Activated CD4-positive, alpha-beta T cell treated with anti-CD3 and anti-CD28 coated beads, Interleukin-2, amount 10 ng/mL, durations not matched to agents 7 days and 5 days (primary cell): ENCODE results near the gene HOXC12. TPM values are rescaled to one million over a fixed set of nuclear protein-coding genes. Genes with fewer than 3 reads are reported as not detected.

Source experiments
- CTCF ChIA-PET: fragments of 350-600 bp; sonication (Branson Sonifier 250); formaldehyde crosslinking; loops from one replicate; lab custom pipeline; 2021; ENCODE audit warnings: antibody characterized with exemption; lab: Charles Lee
- POLR2A ChIA-PET: fragments of 350-600 bp; sonication (Branson Sonifier 250); formaldehyde crosslinking; loops from one replicate; lab custom pipeline; 2021; ENCODE audit warnings: antibody characterized with exemption; lab: Charles Lee
- DNase-seq: peaks from one replicate; pipeline ENCODE4 v3.0.0-alpha.2; 2020
- H3K27ac Mint-ChIP-seq: one replicate; pipeline ENCODE4 v1.8.0; 2021; ENCODE audit warnings: mild to moderate bottlenecking, moderate library complexity, mixed read lengths
- H3K27me3 Mint-ChIP-seq: one replicate; pipeline ENCODE4 v1.8.0; 2021; ENCODE audit warnings: mixed read lengths
- H3K36me3 Mint-ChIP-seq: one replicate; pipeline ENCODE4 v1.8.0; 2021; ENCODE audit warnings: low read depth, mixed read lengths
- H3K4me1 Mint-ChIP-seq: one replicate; pipeline ENCODE4 v1.8.0; 2021; ENCODE audit warnings: mixed read lengths
- H3K4me3 Mint-ChIP-seq: one replicate; pipeline ENCODE4 v1.8.0; 2021; ENCODE audit warnings: mild to moderate bottlenecking, moderate library complexity, mixed read lengths
- H3K9me3 Mint-ChIP-seq: one replicate; pipeline ENCODE4 v1.8.0; 2021; ENCODE audit warnings: mixed read lengths
- total RNA-seq, 2 experiments: library from RNA; stranded (reverse); gene quantifications; one replicate each; pipeline ENCODE4 v1.2.3, GENCODE V29; 2021

HOXC12 gene
- total RNA-seq, 2 experiments from 2014 or later: not detected

DNA sequence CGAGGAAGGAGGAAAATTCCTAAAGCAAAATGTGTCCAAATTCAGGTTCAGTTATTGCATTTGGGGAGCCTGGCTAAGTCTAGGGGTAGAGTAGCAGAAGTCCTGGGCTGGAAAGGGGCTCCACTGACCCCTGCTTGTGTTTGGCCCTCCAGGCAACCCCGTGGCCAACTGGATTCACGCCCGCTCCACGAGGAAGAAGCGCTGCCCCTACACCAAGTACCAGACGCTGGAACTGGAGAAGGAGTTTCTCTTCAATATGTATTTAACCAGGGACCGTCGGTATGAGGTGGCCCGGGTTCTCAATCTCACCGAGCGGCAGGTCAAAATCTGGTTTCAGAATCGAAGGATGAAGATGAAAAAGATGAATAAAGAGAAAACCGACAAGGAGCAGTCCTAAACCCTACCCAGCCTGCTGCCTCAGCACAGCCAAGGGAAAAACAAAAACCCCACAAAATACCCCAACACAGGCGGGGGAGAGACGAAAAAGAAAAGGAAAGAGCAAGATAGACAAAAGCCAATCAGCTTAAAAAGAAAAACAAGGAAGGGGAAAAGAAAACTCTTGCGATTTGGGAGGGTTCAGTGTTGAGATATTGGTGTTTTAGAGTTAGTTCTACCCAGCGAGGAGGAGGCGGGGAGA is 47.7 kb downstream of the HOXC12 start:
- H3K4me3 Mint-ChIP-seq: no peak overlapping the region
- no peak overlapping the region for H3K27ac Mint-ChIP-seq
- no peaks in the 10 kb centered on the region for H3K9me3 Mint-ChIP-seq
- ChIA-PET POLR2A (no interaction called here), CTCF (interaction anchor here (1.0 to 1.4 kb wide), 2 partner anchors 12 to 17 kb away, joined by 3 to 4 read pairs; partner anchors contain the start of gene HOXC10)
- no peak for DNase-seq
- H3K4me1 Mint-ChIP-seq: peaks cover 17% of the 10 kb centered on the region
- peaks cover 1% of the 10 kb centered on the region for H3K36me3 Mint-ChIP-seq
- peaks cover 97% of the 10 kb centered on the region for H3K27me3 Mint-ChIP-seq

DNA sequence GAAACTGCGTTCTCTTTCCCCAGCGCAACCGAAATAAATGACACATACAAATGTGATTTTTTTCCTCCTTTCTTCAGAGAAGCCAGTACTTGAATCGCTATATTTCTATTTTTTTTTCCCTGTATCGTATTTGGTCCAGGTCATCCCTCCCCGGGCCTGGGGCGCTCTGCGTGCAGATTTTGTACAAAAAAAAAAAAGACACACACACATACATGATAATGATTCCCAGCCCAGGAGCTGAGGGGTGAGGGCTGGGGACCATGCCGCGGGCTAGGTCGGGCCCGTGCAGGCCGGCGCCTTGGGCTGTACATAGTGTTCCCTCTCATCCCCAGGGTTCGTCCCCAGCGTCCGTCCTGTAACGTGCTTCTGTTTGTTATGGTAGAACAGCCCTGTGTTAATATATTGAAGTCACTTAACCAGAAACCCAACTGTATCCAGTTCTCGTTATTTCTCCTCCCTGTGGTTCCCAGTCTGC is 48.2 kb downstream of the HOXC12 start:
- ChIA-PET CTCF (interaction anchor here (4.6 kb wide), 1 partner anchor 199 kb away, joined by 29 read pairs; no protein-coding TSS in a partner anchor), POLR2A (no interaction called here)
- Mint-ChIP-seq H3K9me3 (no peaks in the 10 kb centered on the region), H3K4me1 (peaks cover 17% of the 10 kb centered on the region), H3K36me3 (peaks cover 1% of the 10 kb centered on the region), H3K27ac (no peak overlapping the region), H3K27me3 (peaks cover 97% of the 10 kb centered on the region), H3K4me3 (no peak overlapping the region)
- no peak for DNase-seq

GRCh38 chr12:54003625-54004024 is 48.9 kb downstream of the HOXC12 start:
- ChIA-PET CTCF (interaction anchor here (1.0 to 4.6 kb wide), 2 partner anchors 42 to 198 kb away, joined by 3 to 29 read pairs; no protein-coding TSS in a partner anchor), POLR2A (no interaction called here)
- H3K27me3 Mint-ChIP-seq: peaks cover 97% of the 10 kb centered on the region
- H3K9me3 Mint-ChIP-seq: no peaks in the 10 kb centered on the region
- no peak overlapping the region for H3K4me3 Mint-ChIP-seq
- DNase-seq: no peak
- peaks cover 17% of the 10 kb centered on the region for H3K4me1 Mint-ChIP-seq
- peaks cover 1% of the 10 kb centered on the region for H3K36me3 Mint-ChIP-seq
- H3K27ac Mint-ChIP-seq: no peak overlapping the region

- Mint-ChIP-seq H3K27me3 (peaks cover 95% of the 10 kb centered on the region), H3K36me3 (peaks cover 1% of the 10 kb centered on the region), H3K9me3 (no peaks in the 10 kb centered on the region), H3K27ac (no peak overlapping the region), H3K4me1 (peaks cover 18% of the 10 kb centered on the region), H3K4me3 (no peak overlapping the region)
- ChIA-PET POLR2A (no interaction called here), CTCF (interaction anchor here (1.0 to 4.6 kb wide), 3 partner anchors 43 to 198 kb away, joined by 3 to 33 read pairs (median 29); partner anchors contain the start of gene SMUG1)
- no peak for DNase-seq
These were observed 49.5 kb downstream of the HOXC12 start for GRCh38 chr12:54004063-54004840.

DNA sequence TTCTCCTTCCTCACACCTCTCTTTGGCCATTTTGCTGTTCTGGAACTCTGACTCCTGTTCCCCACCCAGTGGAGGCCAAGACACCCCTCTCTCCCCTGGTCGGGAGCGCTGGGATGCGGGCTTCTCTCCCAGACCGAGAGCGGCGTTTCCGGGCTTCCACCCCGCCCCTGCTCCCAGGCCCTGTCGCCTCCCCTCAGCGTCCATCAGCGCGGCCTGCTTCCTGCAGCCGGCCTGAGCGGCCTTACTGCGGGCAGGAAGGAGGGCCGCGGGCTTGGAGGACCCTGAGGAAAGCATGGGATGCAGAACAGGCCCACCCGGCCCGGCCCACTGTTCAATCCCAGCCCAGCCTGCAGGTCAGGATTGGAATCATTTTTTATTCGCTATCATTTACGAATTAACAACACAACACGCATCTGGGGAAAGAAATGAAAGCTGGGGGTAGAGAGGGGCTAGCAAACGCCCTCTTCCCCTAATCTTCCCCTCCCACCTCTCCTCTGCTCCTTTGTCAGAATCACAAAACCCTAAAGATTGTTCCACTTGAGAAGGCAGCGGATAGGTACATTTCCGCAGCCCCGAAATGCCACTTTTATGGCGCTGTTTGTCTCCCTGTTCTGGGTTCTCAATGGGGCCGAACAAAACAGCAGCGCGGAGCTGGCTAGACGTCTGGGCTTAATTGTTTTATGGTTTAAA is 50.3 kb downstream of the HOXC12 start:
- Mint-ChIP-seq H3K4me3 (no peak overlapping the region), H3K27ac (no peak overlapping the region), H3K9me3 (no peaks in the 10 kb centered on the region), H3K36me3 (peaks cover 1% of the 10 kb centered on the region), H3K4me1 (peaks cover 24% of the 10 kb centered on the region), H3K27me3 (peaks cover 95% of the 10 kb centered on the region)
- ChIA-PET CTCF (interaction anchor here (0.8 to 4.6 kb wide), 8 partner anchors 12 to 205 kb away, joined by 3 to 33 read pairs (median 6); partner anchors contain the start of genes HOXC5 and SMUG1), POLR2A (no interaction called here)
- DNase-seq: no peak

DNA sequence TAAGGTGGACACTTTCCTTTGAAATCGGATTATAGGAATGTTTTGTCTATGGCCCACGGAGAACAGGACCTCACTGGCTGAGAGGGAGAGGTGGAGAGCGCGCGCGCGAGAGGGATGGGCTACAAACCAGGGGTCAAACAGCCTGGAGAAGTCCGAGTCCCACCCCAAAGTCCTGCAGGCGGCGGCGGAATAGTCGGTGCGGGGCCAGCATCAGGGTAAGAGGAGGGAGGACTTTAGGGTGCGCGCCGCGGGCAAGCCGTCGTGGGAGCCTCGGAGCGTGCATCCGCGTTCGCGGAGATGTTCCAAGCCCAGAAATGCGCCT is 50.8 kb downstream of the HOXC12 start:
- Mint-ChIP-seq H3K27ac (no peak overlapping the region), H3K4me3 (no peak overlapping the region), H3K27me3 (peaks cover 96% of the 10 kb centered on the region), H3K36me3 (peaks cover 1% of the 10 kb centered on the region), H3K9me3 (no peaks in the 10 kb centered on the region), H3K4me1 (peaks cover 24% of the 10 kb centered on the region)
- CTCF ChIA-PET: interaction anchor here (0.6 to 4.6 kb wide), 21 partner anchors 12 to 210 kb away, joined by 3 to 33 read pairs (median 4); partner anchors contain the start of genes HOXC10, HOXC5 and SMUG1
- DNase-seq: no peak
- POLR2A ChIA-PET: no interaction called here

DNA sequence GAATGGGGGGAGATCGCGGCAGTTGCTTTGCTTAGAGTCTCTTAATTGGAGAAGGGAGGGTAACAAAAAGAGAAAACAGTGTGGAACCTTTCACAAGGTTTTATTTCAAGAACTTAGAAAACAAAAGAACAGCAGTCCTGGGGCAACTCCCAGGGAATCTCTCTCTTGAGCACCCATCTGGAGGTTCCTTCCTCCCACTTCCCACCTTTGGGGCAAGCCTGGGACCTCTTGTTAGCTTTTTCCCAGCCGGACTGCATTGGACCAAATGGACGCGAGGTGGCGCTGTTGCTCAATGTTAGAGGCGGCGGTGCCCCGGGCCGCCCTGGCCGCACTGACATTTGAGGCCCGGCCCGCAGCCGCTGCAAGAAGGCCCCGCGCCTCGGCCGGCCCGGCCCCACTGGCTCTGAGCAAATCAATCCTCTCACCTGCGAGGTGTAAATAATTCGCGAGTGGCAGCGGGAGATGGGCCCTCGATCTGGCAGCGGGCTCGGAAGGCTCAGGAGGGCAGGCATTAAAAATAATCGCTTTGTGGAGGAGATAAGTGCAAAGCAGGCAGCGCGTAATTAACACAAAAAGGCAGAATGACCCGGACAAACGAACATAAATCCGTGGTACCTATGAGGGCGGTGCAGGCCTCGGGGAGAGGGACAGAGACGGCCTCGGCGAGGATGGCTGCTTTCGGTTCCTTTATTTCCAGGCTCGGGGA is 51.3 kb downstream of the HOXC12 start:
- peak; percentile 84 for DNase-seq
- Mint-ChIP-seq H3K9me3 (no peaks in the 10 kb centered on the region), H3K27me3 (peaks cover 94% of the 10 kb centered on the region), H3K36me3 (peaks cover 1% of the 10 kb centered on the region), H3K4me3 (peak overlapping the region; percentile 67), H3K27ac (no peak overlapping the region), H3K4me1 (peaks cover 24% of the 10 kb centered on the region)
- POLR2A ChIA-PET: no interaction called here
- CTCF ChIA-PET: interaction anchor here (0.6 to 4.6 kb wide), 24 partner anchors 8 to 209 kb away, joined by 3 to 33 read pairs (median 4); partner anchors contain the start of genes HOXC10, HOXC5 and SMUG1

GRCh38 chr12:54006559-54007220 is 52.0 kb downstream of the HOXC12 start:
- POLR2A ChIA-PET: no interaction called here
- H3K27ac Mint-ChIP-seq: no peak overlapping the region
- H3K4me3 Mint-ChIP-seq: peak overlapping the region; percentile 67
- no peaks in the 10 kb centered on the region for H3K9me3 Mint-ChIP-seq
- CTCF ChIA-PET: interaction anchor here (0.6 to 4.6 kb wide), 15 partner anchors 8 to 208 kb away, joined by 3 to 33 read pairs (median 5); partner anchors contain the start of genes HOXC5 and SMUG1
- no peak for DNase-seq
- H3K27me3 Mint-ChIP-seq: peaks cover 94% of the 10 kb centered on the region
- peaks cover 26% of the 10 kb centered on the region for H3K4me1 Mint-ChIP-seq
- H3K36me3 Mint-ChIP-seq: peaks cover 1% of the 10 kb centered on the region

- CTCF ChIA-PET: interaction anchor here (0.6 to 4.6 kb wide), 10 partner anchors 16 to 200 kb away, joined by 3 to 33 read pairs (median 7); partner anchors contain the start of genes HOXC10, HOXC5 and SMUG1
- Mint-ChIP-seq H3K4me3 (no peak overlapping the region), H3K27me3 (peaks cover 94% of the 10 kb centered on the region)
These were observed 53.0 kb downstream of the HOXC12 start for GRCh38 chr12:54007538-54008259.

DNA sequence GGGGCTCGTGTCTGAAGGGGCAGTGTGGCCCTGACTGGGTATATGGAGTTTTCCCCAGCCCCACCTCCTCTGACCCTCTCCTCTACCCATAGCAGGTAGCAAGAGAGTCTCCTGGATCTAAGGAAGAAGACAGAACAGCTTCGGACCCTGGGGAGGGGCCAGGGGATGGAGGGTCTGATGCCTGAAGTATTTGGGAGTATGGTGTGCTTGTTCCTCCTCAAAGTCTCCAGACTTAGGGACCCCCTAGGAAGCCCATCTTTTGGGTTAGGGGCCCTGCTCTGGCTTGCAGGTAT is 53.5 kb downstream of the HOXC12 start:
- POLR2A ChIA-PET: no interaction called here
- Mint-ChIP-seq H3K27ac (no peak overlapping the region), H3K4me1 (peaks cover 22% of the 10 kb centered on the region), H3K9me3 (no peaks in the 10 kb centered on the region), H3K27me3 (peaks cover 94% of the 10 kb centered on the region), H3K4me3 (no peak overlapping the region), H3K36me3 (peaks cover 1% of the 10 kb centered on the region)
- no peak for DNase-seq
- CTCF ChIA-PET: interaction anchor here (0.6 to 3.2 kb wide), 9 partner anchors 17 to 200 kb away, joined by 3 to 16 read pairs (median 4); partner anchors contain the start of genes HOXC10 and HOXC5

More at GRCh38 chr12:54007538-54008259, 53.0 kb downstream of the HOXC12 start:
- POLR2A ChIA-PET: no interaction called here
- Mint-ChIP-seq H3K4me1 (peaks cover 23% of the 10 kb centered on the region), H3K36me3 (peaks cover 1% of the 10 kb centered on the region), H3K27ac (no peak overlapping the region), H3K9me3 (no peaks in the 10 kb centered on the region)
- DNase-seq: no peak
